ENCODE data around the gene LILRA6. TPM values are rescaled to one million over a fixed set of nuclear protein-coding genes. Genes with fewer than 3 reads are reported as not detected.
"Not testable (repeated sequence)": the region's sequence is repeated elsewhere in the genome, so short reads cannot be mapped to it uniquely, and the experiment has no call there.

LILRA6 gene
- total RNA-seq, 1 experiment from 2014 or later: 0.08 TPM

GRCh38 chr19:54229146-54229545, 13.4 kb downstream of the LILRA6 start:
- POLR2A ChIA-PET: no interaction called here
- BruUV-seq (replicated peaks): no TSS peak

GRCh38 chr19:54224619-54225018, 18.0 kb downstream of the LILRA6 start:
- in situ Hi-C loops (cut with HindIII; ENCODE audit: low pct_unique_long_range_greater_than_20kb, low sequenced_read_pairs); POLR2A ChIA-PET; H3K27me3 ChIP-seq (ENCODE audit: control insufficient read depth, insufficient read depth, low read length); ATAC-seq; intact Hi-C loops (cut with micrococcal nuclease; ENCODE audit: unreplicated experiment); BruUV-seq (replicated peaks); H3K9me3 ChIP-seq (ENCODE audit: control insufficient read depth, insufficient read depth, low read depth, low read length); H3K4me3 ChIP-seq (ENCODE audit: low read depth in 2 of 2, low read length in 2 of 2); H3K4me1 ChIP-seq (ENCODE audit: control insufficient read depth, insufficient read depth, low read length); H3K36me3 ChIP-seq (ENCODE audit: control insufficient read depth, insufficient read depth, low read length); H3K27ac ChIP-seq (ENCODE audit: low read length); DNase-seq (ENCODE audit: low read depth, low spot score); CTCF ChIA-PET: not testable (repeated sequence)

More at GRCh38 chr19:54229146-54229545, 13.4 kb downstream of the LILRA6 start:
- no peak for TF ChIP-seq REST (IDR thresholded peaks at IDR 0.05; ENCODE audit: insufficient read depth in 1 of 2, low read depth in 2 of 2, low read length in 1 of 2)
- TF ChIP-seq TCF7L2 (IDR thresholded peaks at IDR 0.05; ENCODE audit: low read depth, low read length): no peak
- no peak for ATAC-seq
- CTCF ChIA-PET: interaction anchor here (0.6 kb wide), 1 partner anchor 23 kb away, joined by 7 read pairs; no protein-coding TSS in a partner anchor
- Histone ChIP-seq H3K27ac (ENCODE audit: low read length) (no peak overlapping the region), H3K4me1 (ENCODE audit: control insufficient read depth, insufficient read depth, low read length) (peaks cover 4% of the 10 kb centered on the region; the same call in 1 of the 2 replicates), H3K9me3 (ENCODE audit: control insufficient read depth, insufficient read depth, low read depth, low read length) (no peaks in the 10 kb centered on the region), H3K36me3 (ENCODE audit: control insufficient read depth, insufficient read depth, low read length) (no peaks in the 10 kb centered on the region), H3K4me3 (ENCODE audit: low read depth in 2 of 2, low read length in 2 of 2) (no peak overlapping the region), H3K27me3 (ENCODE audit: control insufficient read depth, insufficient read depth, low read length) (no peaks in the 10 kb centered on the region)
- in situ Hi-C loops (cut with HindIII; ENCODE audit: low pct_unique_long_range_greater_than_20kb, low sequenced_read_pairs): no loop called here
- DNase-seq (ENCODE audit: low read depth, low spot score): no peak
- intact Hi-C loops (cut with micrococcal nuclease; ENCODE audit: unreplicated experiment): no loop called here

GRCh38 chr19:54223937-54224281, 18.7 kb downstream of the LILRA6 start:
- DNase-seq (ENCODE audit: low read depth, low spot score); H3K36me3 ChIP-seq (ENCODE audit: control insufficient read depth, insufficient read depth, low read length); H3K9me3 ChIP-seq (ENCODE audit: control insufficient read depth, insufficient read depth, low read depth, low read length); in situ Hi-C loops (cut with HindIII; ENCODE audit: low pct_unique_long_range_greater_than_20kb, low sequenced_read_pairs); BruUV-seq (replicated peaks); H3K4me3 ChIP-seq (ENCODE audit: low read depth in 2 of 2, low read length in 2 of 2); H3K27me3 ChIP-seq (ENCODE audit: control insufficient read depth, insufficient read depth, low read length); H3K4me1 ChIP-seq (ENCODE audit: control insufficient read depth, insufficient read depth, low read length); H3K27ac ChIP-seq (ENCODE audit: low read length); CTCF ChIA-PET; ATAC-seq; POLR2A ChIA-PET: not testable (repeated sequence)
- intact Hi-C loops (cut with micrococcal nuclease; ENCODE audit: unreplicated experiment): loop anchor here (2.0 kb wide), 1 partner anchor 21 kb away; no protein-coding TSS in a partner anchor

GRCh38 chr19:54223277-54223936, 19.2 kb downstream of the LILRA6 start:
- H3K27me3 ChIP-seq (ENCODE audit: control insufficient read depth, insufficient read depth, low read length); H3K9me3 ChIP-seq (ENCODE audit: control insufficient read depth, insufficient read depth, low read depth, low read length); H3K4me1 ChIP-seq (ENCODE audit: control insufficient read depth, insufficient read depth, low read length); H3K36me3 ChIP-seq (ENCODE audit: control insufficient read depth, insufficient read depth, low read length); POLR2A ChIA-PET; H3K27ac ChIP-seq (ENCODE audit: low read length); CTCF ChIA-PET; H3K4me3 ChIP-seq (ENCODE audit: low read depth in 2 of 2, low read length in 2 of 2); BruUV-seq (replicated peaks); DNase-seq (ENCODE audit: low read depth, low spot score); in situ Hi-C loops (cut with HindIII; ENCODE audit: low pct_unique_long_range_greater_than_20kb, low sequenced_read_pairs): not testable (repeated sequence)
- intact Hi-C loops (cut with micrococcal nuclease; ENCODE audit: unreplicated experiment): loop anchor here (2.0 kb wide), 1 partner anchor 21 kb away; no protein-coding TSS in a partner anchor
- ATAC-seq: peak; percentile 28

- POLR2A ChIA-PET; H3K4me3 ChIP-seq (ENCODE audit: low read depth in 2 of 2, low read length in 2 of 2); H3K36me3 ChIP-seq (ENCODE audit: control insufficient read depth, insufficient read depth, low read length); H3K4me1 ChIP-seq (ENCODE audit: control insufficient read depth, insufficient read depth, low read length); BruUV-seq (replicated peaks); H3K27ac ChIP-seq (ENCODE audit: low read length); H3K27me3 ChIP-seq (ENCODE audit: control insufficient read depth, insufficient read depth, low read length); CTCF ChIA-PET; in situ Hi-C loops (cut with HindIII; ENCODE audit: low pct_unique_long_range_greater_than_20kb, low sequenced_read_pairs); DNase-seq (ENCODE audit: low read depth, low spot score); H3K9me3 ChIP-seq (ENCODE audit: control insufficient read depth, insufficient read depth, low read depth, low read length): not testable (repeated sequence)
- intact Hi-C loops (cut with micrococcal nuclease; ENCODE audit: unreplicated experiment): loop anchor here (2.0 kb wide), 1 partner anchor 22 kb away; no protein-coding TSS in a partner anchor
- ATAC-seq: peak; percentile 43
Measured at GRCh38 chr19:54222474-54223276, 19.9 kb downstream of the LILRA6 start, which contains the start of gene LILRB3. Gene LILRB3 (minus strand): TSS chr19:54223007. CDS start chr19:54222976, 31 bp downstream.

- BruUV-seq (replicated peaks); POLR2A ChIA-PET: not testable (repeated sequence)
- intact Hi-C loops (cut with micrococcal nuclease; ENCODE audit: unreplicated experiment): loop anchor here (2.0 kb wide), 1 partner anchor 23 kb away; no protein-coding TSS in a partner anchor
Measured at GRCh38 chr19:54221947-54222346, 20.6 kb downstream of the LILRA6 start.

More at GRCh38 chr19:54221947-54222346, 20.6 kb downstream of the LILRA6 start:
- H3K36me3 ChIP-seq (ENCODE audit: control insufficient read depth, insufficient read depth, low read length); in situ Hi-C loops (cut with HindIII; ENCODE audit: low pct_unique_long_range_greater_than_20kb, low sequenced_read_pairs); DNase-seq (ENCODE audit: low read depth, low spot score); H3K9me3 ChIP-seq (ENCODE audit: control insufficient read depth, insufficient read depth, low read depth, low read length); H3K4me3 ChIP-seq (ENCODE audit: low read depth in 2 of 2, low read length in 2 of 2); H3K27ac ChIP-seq (ENCODE audit: low read length); ATAC-seq; H3K27me3 ChIP-seq (ENCODE audit: control insufficient read depth, insufficient read depth, low read length); CTCF ChIA-PET; H3K4me1 ChIP-seq (ENCODE audit: control insufficient read depth, insufficient read depth, low read length): not testable (repeated sequence)
